Keratinocyte (primary cell): ENCODE results near the gene USP28. TPM values are rescaled to one million over a fixed set of nuclear protein-coding genes. Genes with fewer than 3 reads are reported as not detected.

ENCODE experiments used
- DNase-seq: peaks from one replicate; pipeline ENCODE4 v3.0.0-alpha.2; 2011; ENCODE audit warnings: low read depth, missing footprints, low spot score
- FAIRE-seq: peaks from 2 replicates; lab custom pipeline; 2011; peaks lifted over from hg19 to GRCh38; lab: Jason Lieb, UNC
- H2AFZ ChIP-seq: 2 replicates; pipeline ENCODE4 v1.6.0; 2012; ENCODE audit warnings: low read length, control low read depth, inconsistent platforms; ENCODE audit not compliant: control insufficient read depth
- H3K27ac ChIP-seq: 2 replicates; pipeline ENCODE4 v1.5.1; 2011; ENCODE audit warnings: low read length; ENCODE audit not compliant: control insufficient read depth, insufficient read depth
- H3K27me3 ChIP-seq: 3 replicates; pipeline ENCODE4 v1.6.0; 2011; ENCODE audit warnings: low read length; ENCODE audit not compliant: control insufficient read depth, insufficient read depth; ENCODE audit errors: extremely low read depth
- H3K36me3 ChIP-seq, 2 experiments: 2 replicates in 1 of 2; 3 replicates in 1 of 2; pipeline ENCODE4 v1.5.1; 2011; ENCODE audit warnings: low read length in 2 of 2, mild to moderate bottlenecking in 1 of 2; ENCODE audit not compliant: control insufficient read depth in 2 of 2, insufficient read depth in 2 of 2; ENCODE audit errors: extremely low read depth in 1 of 2
- H3K4me1 ChIP-seq: 3 replicates; pipeline ENCODE4 v1.5.1; 2011; ENCODE audit warnings: low read length; ENCODE audit not compliant: control insufficient read depth, insufficient read depth; ENCODE audit errors: extremely low read depth
- H3K4me2 ChIP-seq: 3 replicates; pipeline ENCODE4 v1.6.0; 2011; ENCODE audit warnings: low read depth, low read length; ENCODE audit not compliant: control insufficient read depth, insufficient read depth; ENCODE audit errors: extremely low read depth
- H3K4me3 ChIP-seq, 3 experiments: fragments of 200-600 bp in 1 of 3; sonication (generic) in 1 of 3; 2 replicates in 2 of 3; 3 replicates in 1 of 3; pipeline ENCODE4 v1.5.1; 2011 to 2016; ENCODE audit warnings: low read length in 3 of 3, mild to moderate bottlenecking in 3 of 3, control low read depth in 2 of 3, inconsistent platforms in 1 of 3, low read depth in 1 of 3, mixed read lengths in 1 of 3, mixed run types in 1 of 3, moderate library complexity in 1 of 3; ENCODE audit not compliant: control insufficient read depth in 2 of 3, insufficient read depth in 2 of 3; ENCODE audit errors: extremely low read depth in 1 of 3
- H3K79me2 ChIP-seq: 2 replicates; pipeline ENCODE4 v1.6.0; 2012; ENCODE audit warnings: low read length; ENCODE audit not compliant: control insufficient read depth, insufficient read depth
- H3K9ac ChIP-seq: 3 replicates; pipeline ENCODE4 v1.6.0; 2011; ENCODE audit warnings: low read length; ENCODE audit not compliant: control insufficient read depth, insufficient read depth; ENCODE audit errors: extremely low read depth
- H3K9me1 ChIP-seq: 3 replicates; pipeline ENCODE4 v1.6.0; 2011; ENCODE audit warnings: low read length; ENCODE audit not compliant: control insufficient read depth, insufficient read depth; ENCODE audit errors: extremely low read depth
- H3K9me3 ChIP-seq: 2 replicates; pipeline ENCODE4 v1.5.1; 2012; ENCODE audit warnings: low read depth, low read length; ENCODE audit not compliant: control insufficient read depth
- H4K20me1 ChIP-seq: 3 replicates; pipeline ENCODE4 v1.6.0; 2011; ENCODE audit warnings: low read length; ENCODE audit not compliant: control insufficient read depth, insufficient read depth; ENCODE audit errors: extremely low read depth
- CTCF ChIP-seq, 3 experiments: IDR thresholded peaks in 1 of 3; conservative IDR thresholded peaks in 1 of 3; optimal IDR thresholded peaks in 1 of 3; 2 replicates in 2 of 3; 3 replicates in 1 of 3; pipeline versions ENCODE3 to v1.5.1; 2011; ENCODE audit warnings: low read length in 3 of 3, mild to moderate bottlenecking in 3 of 3, moderate library complexity in 2 of 3, control low read depth in 1 of 3, inconsistent platforms in 1 of 3; ENCODE audit not compliant: insufficient read depth in 2 of 3; ENCODE audit errors: extremely low read depth in 1 of 3
- EZH2 ChIP-seq: IDR thresholded peaks from one replicate; pipeline ENCODE4 v1.6.1; 2012; ENCODE audit warnings: inconsistent platforms, mild to moderate bottlenecking, low read length, moderate library complexity
- dilution Hi-C: fragments of 300-500 bp; cut with MboI; formaldehyde crosslinking; loops from one replicate; pipeline ENCODE4 v1.7.0; 2020; ENCODE audit warnings: low sequenced_read_pairs; ENCODE audit not compliant: extremely low pct_ligation_motif_present
- polyA plus RNA-seq, 5 experiments: library from polyadenylated mRNA; depleted of rRNA in 3 of 5; stranded (reverse) in 3 of 5; stranded (forward) in 1 of 5; unstranded in 1 of 5; fragments of >200 nt; gene quantifications; 1 replicate in 1 of 5; 2 replicates in 3 of 5; 3 replicates in 1 of 5; pipeline versions ENCODE4 v1.2.1 to v1.2.3, GENCODE V29; 2011 to 2012; ENCODE audit warnings: missing spikeins in 2 of 5, low read depth in 1 of 5, low replicate concordance in 1 of 5

The USP28 gene
- polyA plus RNA-seq, 1 donor (not counting 4 experiments of a cell fraction or from before 2014, with no cell fraction given), result 37.4 TPM

GRCh38 chr11:113907152-113907551, 31.8 kb upstream of the USP28 start:
- Histone ChIP-seq H3K4me1 (no peaks in the 10 kb centered on the region), H3K4me2 (no peak overlapping the region), H3K9me1 (no peaks in the 10 kb centered on the region), H3K9me3 (no peaks in the 10 kb centered on the region), H2AFZ (no peak overlapping the region), H3K4me3 (no peak overlapping the region), H3K27me3 (peaks cover 8% of the 10 kb centered on the region), H3K79me2 (no peaks in the 10 kb centered on the region), H4K20me1 (no peaks in the 10 kb centered on the region), H3K27ac (no peak overlapping the region), H3K9ac (no peak overlapping the region), H3K36me3 (no peaks in the 10 kb centered on the region)
- TF ChIP-seq CTCF (optimal IDR thresholded peaks at IDR 0.05 in 1 of 3, IDR thresholded peaks at IDR 0.05 in 1 of 3, conservative IDR thresholded peaks at IDR 0.05 in 1 of 3; ENCODE audit: extremely low read depth in 1 of 3, insufficient read depth in 2 of 3, low read length in 3 of 3), result no peak
- TF ChIP-seq EZH2, result no peak
- dilution Hi-C loops, result no loop called here
- no peak for DNase-seq
- no peak for FAIRE-seq

GRCh38 chr11:113906516-113906915, 31.1 kb upstream of the USP28 start:
- no peak overlapping the region for H3K9ac ChIP-seq
- peaks cover 8% of the 10 kb centered on the region for H3K27me3 ChIP-seq
- H3K4me2 ChIP-seq, result no peak overlapping the region
- H3K27ac ChIP-seq, result no peak overlapping the region
- dilution Hi-C loops, result no loop called here
- no peak overlapping the region for H2AFZ ChIP-seq
- no peak overlapping the region for H3K4me3 ChIP-seq
- TF ChIP-seq CTCF (optimal IDR thresholded peaks at IDR 0.05 in 1 of 3, IDR thresholded peaks at IDR 0.05 in 1 of 3, conservative IDR thresholded peaks at IDR 0.05 in 1 of 3; ENCODE audit: extremely low read depth in 1 of 3, insufficient read depth in 2 of 3, low read length in 3 of 3), result no peak
- TF ChIP-seq EZH2, result no peak
- no peaks in the 10 kb centered on the region for H3K79me2 ChIP-seq
- no peaks in the 10 kb centered on the region for H3K36me3 ChIP-seq
- FAIRE-seq, result no peak
- no peaks in the 10 kb centered on the region for H3K9me3 ChIP-seq
- no peak for DNase-seq
- no peaks in the 10 kb centered on the region for H3K9me1 ChIP-seq
- H4K20me1 ChIP-seq, result no peaks in the 10 kb centered on the region
- no peaks in the 10 kb centered on the region for H3K4me1 ChIP-seq
